Osteoblast (primary cell): ENCODE data around the gene PBX2. TPM values are rescaled to one million over a fixed set of nuclear protein-coding genes. Genes with fewer than 3 reads are reported as not detected.

ENCODE experiments used
- DNase-seq: peaks from one replicate; pipeline ENCODE4 v3.0.0; 2011; ENCODE audit warnings: low spot score, mixed read lengths; ENCODE audit not compliant: insufficient read length; ENCODE audit errors: missing footprints
- H2AFZ ChIP-seq: 2 replicates; pipeline ENCODE4 v1.6.0; 2011; ENCODE audit warnings: mild to moderate bottlenecking, low read length
- H3K27ac ChIP-seq: 2 replicates; pipeline ENCODE4 v1.5.1; 2011; ENCODE audit warnings: mild to moderate bottlenecking, low read depth, low read length, moderate library complexity
- H3K27me3 ChIP-seq: 2 replicates; pipeline ENCODE4 v1.6.0; 2012; ENCODE audit warnings: mild to moderate bottlenecking, control low read depth, inconsistent platforms, low read length, moderate library complexity; ENCODE audit not compliant: insufficient read depth
- H3K36me3 ChIP-seq: 2 replicates; pipeline ENCODE4 v1.5.1; 2011; ENCODE audit warnings: mild to moderate bottlenecking, low read length, control low read depth, moderate library complexity; ENCODE audit not compliant: insufficient read depth
- H3K4me1 ChIP-seq: 2 replicates; pipeline ENCODE4 v1.5.1; 2011; ENCODE audit warnings: mild to moderate bottlenecking, low read length, control low read depth, moderate library complexity; ENCODE audit not compliant: insufficient read depth
- H3K4me2 ChIP-seq: 2 replicates; pipeline ENCODE4 v1.6.0; 2011; ENCODE audit warnings: mild to moderate bottlenecking, low read length; ENCODE audit not compliant: insufficient read depth
- H3K4me3 ChIP-seq: fragments of 200-600 bp; sonication (generic); 3 replicates; pipeline ENCODE4 v1.5.1; 2012; ENCODE audit warnings: mild to moderate bottlenecking, low read length, inconsistent platforms; ENCODE audit not compliant: insufficient read depth
- H3K79me2 ChIP-seq: 2 replicates; pipeline ENCODE4 v1.6.0; 2012; ENCODE audit warnings: mild to moderate bottlenecking, low read length, control low read depth, inconsistent platforms; ENCODE audit not compliant: insufficient read depth
- H3K9me3 ChIP-seq: 2 replicates; pipeline ENCODE4 v1.5.1; 2011; ENCODE audit warnings: low read depth, low read length, control low read depth
- H4K20me1 ChIP-seq: 2 replicates; pipeline ENCODE4 v1.6.0; 2012; ENCODE audit warnings: mild to moderate bottlenecking, low read length, control low read depth; ENCODE audit not compliant: insufficient read depth
- total RNA-seq: library from RNA; depleted of rRNA; stranded (reverse); fragments of >200 nt; gene quantifications from 2 replicates; pipeline ENCODE4 v1.2.3, GENCODE V29; 2012
- TF ChIP-seq, protein P1 (sequence below): IDR thresholded peaks from 2 replicates; pipeline ENCODE4 v1.5.1; 2011; ENCODE audit warnings: mild to moderate bottlenecking, low read depth, low read length, moderate library complexity; ENCODE audit errors: extremely low read depth

Gene PBX2
- total RNA-seq, 1 donor = 17.4 TPM

DNA sequence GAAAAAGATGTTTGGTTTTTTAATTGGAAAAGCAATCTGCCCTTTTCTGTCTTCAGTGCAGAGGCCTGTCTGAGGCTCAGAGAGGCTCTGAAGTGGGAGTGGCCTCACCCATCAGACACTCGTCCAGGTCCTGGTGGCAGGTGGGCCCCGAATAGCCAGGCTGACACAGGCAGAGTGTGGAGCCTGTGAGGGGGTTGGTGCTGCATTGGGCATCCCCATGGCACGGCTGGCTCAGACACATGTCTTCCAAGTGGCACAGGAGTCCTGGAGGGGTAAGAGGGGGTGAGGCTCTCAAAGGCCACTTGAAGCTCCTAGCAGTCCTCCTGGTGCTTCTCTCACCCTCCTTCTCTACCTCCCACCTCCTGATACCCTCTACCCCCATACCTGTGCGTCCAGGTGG, 30.0 kb upstream of the PBX2 start:
- Histone ChIP-seq H2AFZ (no peak overlapping the region), H3K27me3 (peaks cover 6% of the 10 kb centered on the region), H4K20me1 (no peaks in the 10 kb centered on the region), H3K4me2 (no peak overlapping the region), H3K27ac (no peak overlapping the region), H3K79me2 (no peaks in the 10 kb centered on the region), H3K4me3 (no peak overlapping the region), H3K4me1 (no peaks in the 10 kb centered on the region), H3K36me3 (no peaks in the 10 kb centered on the region), H3K9me3 (no peaks in the 10 kb centered on the region)
- DNase-seq = no peak
- TF ChIP-seq, protein P1, sequence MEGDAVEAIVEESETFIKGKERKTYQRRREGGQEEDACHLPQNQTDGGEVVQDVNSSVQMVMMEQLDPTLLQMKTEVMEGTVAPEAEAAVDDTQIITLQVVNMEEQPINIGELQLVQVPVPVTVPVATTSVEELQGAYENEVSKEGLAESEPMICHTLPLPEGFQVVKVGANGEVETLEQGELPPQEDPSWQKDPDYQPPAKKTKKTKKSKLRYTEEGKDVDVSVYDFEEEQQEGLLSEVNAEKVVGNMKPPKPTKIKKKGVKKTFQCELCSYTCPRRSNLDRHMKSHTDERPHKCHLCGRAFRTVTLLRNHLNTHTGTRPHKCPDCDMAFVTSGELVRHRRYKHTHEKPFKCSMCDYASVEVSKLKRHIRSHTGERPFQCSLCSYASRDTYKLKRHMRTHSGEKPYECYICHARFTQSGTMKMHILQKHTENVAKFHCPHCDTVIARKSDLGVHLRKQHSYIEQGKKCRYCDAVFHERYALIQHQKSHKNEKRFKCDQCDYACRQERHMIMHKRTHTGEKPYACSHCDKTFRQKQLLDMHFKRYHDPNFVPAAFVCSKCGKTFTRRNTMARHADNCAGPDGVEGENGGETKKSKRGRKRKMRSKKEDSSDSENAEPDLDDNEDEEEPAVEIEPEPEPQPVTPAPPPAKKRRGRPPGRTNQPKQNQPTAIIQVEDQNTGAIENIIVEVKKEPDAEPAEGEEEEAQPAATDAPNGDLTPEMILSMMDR = no peak

DNA sequence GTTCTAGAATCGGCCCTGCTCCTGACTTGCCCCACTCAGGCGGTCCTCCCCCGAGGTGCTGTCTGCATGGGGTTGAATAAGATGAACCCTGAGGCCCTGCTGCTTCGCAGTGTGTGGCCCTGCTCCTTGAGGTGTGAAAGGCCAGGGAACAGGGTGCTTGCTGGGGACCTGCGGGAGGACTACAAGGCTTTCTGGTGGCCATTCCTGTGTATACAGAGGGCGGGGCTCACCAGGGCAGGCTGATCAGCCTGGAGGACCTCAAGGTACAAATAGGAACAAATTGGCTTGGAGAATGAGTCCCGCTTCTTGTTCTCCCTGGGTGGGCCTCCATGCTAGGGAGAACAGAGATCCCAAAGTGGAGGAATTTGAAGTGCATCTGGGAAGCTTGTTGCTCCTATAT, 28.2 kb upstream of the PBX2 start:
- TF ChIP-seq, protein P1 = no peak
- no peak overlapping the region for H3K27ac ChIP-seq
- H3K4me2 ChIP-seq = no peak overlapping the region
- H3K4me1 ChIP-seq = no peaks in the 10 kb centered on the region
- DNase-seq = no peak
- no peaks in the 10 kb centered on the region for H3K36me3 ChIP-seq
- H3K4me3 ChIP-seq = no peak overlapping the region
- H2AFZ ChIP-seq = no peak overlapping the region
- no peaks in the 10 kb centered on the region for H4K20me1 ChIP-seq
- H3K9me3 ChIP-seq = no peaks in the 10 kb centered on the region
- peaks cover 6% of the 10 kb centered on the region for H3K27me3 ChIP-seq
- H3K79me2 ChIP-seq = no peaks in the 10 kb centered on the region

DNA sequence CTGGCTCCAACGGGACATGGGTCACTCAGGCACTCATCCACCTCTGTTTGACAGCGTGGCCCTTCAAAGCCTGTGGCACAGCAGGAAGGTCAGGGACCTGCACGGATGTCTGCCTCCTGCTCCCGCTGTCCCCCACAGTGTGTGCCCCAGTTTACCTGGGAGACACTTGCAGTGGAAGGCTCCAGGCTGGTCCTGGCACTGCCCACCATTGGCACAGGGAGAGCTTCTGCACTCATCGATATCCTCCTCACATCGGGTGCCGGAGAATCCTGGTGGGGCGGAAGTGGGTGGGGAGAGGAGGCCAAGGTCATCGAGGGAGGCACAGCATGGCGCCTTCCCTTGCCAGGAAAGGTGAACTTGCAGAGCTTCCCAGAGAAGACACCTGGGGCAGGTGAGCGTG, 27.0 kb upstream of the PBX2 start:
- TF ChIP-seq, protein P1 = no peak

DNA sequence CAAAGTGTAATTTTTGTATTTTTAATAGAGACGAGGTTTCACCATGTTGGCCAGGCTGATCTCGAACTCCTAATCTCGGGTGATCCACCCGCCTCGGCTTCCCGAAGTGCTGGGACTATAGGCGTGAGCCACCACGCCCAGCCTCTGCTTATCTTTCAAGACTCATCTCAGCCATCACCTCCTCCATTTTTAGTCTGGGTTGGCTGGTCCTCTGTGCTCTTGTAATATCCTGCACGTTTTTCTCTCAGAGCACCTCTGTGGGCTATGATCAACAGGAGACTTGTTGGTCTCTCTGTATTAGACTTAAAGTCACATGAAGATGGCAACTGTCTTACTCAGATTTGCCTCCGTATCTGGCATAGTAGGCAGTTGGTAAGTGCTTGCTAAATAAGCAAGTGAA, 26.3 kb upstream of the PBX2 start:
- no peak overlapping the region for H3K27ac ChIP-seq
- peaks cover 10% of the 10 kb centered on the region for H3K27me3 ChIP-seq
- no peaks in the 10 kb centered on the region for H4K20me1 ChIP-seq
- H3K36me3 ChIP-seq = no peaks in the 10 kb centered on the region
- no peaks in the 10 kb centered on the region for H3K9me3 ChIP-seq
- H3K4me1 ChIP-seq = no peaks in the 10 kb centered on the region
- no peak overlapping the region for H3K4me3 ChIP-seq
- TF ChIP-seq, protein P1 = no peak
- H3K79me2 ChIP-seq = no peaks in the 10 kb centered on the region
- no peak overlapping the region for H2AFZ ChIP-seq
- no peak for DNase-seq
- H3K4me2 ChIP-seq = no peak overlapping the region

More for the DNA sequence above, 27.0 kb upstream of the PBX2 start:
- Histone ChIP-seq H3K4me1 (no peaks in the 10 kb centered on the region), H3K4me3 (no peak overlapping the region), H3K27ac (no peak overlapping the region), H3K27me3 (peaks cover 6% of the 10 kb centered on the region), H2AFZ (no peak overlapping the region), H3K36me3 (no peaks in the 10 kb centered on the region), H3K9me3 (no peaks in the 10 kb centered on the region), H3K79me2 (no peaks in the 10 kb centered on the region), H3K4me2 (no peak overlapping the region), H4K20me1 (no peaks in the 10 kb centered on the region)
- no peak for DNase-seq
